ENCODE data around the gene SLC41A3. TPM values are rescaled to one million over a fixed set of nuclear protein-coding genes. Genes with fewer than 3 reads are reported as not detected.

The SLC41A3 gene
- 10 to 100 TPM; 32.3 to 51.3 (median 44.0) TPM for total RNA-seq

DNA sequence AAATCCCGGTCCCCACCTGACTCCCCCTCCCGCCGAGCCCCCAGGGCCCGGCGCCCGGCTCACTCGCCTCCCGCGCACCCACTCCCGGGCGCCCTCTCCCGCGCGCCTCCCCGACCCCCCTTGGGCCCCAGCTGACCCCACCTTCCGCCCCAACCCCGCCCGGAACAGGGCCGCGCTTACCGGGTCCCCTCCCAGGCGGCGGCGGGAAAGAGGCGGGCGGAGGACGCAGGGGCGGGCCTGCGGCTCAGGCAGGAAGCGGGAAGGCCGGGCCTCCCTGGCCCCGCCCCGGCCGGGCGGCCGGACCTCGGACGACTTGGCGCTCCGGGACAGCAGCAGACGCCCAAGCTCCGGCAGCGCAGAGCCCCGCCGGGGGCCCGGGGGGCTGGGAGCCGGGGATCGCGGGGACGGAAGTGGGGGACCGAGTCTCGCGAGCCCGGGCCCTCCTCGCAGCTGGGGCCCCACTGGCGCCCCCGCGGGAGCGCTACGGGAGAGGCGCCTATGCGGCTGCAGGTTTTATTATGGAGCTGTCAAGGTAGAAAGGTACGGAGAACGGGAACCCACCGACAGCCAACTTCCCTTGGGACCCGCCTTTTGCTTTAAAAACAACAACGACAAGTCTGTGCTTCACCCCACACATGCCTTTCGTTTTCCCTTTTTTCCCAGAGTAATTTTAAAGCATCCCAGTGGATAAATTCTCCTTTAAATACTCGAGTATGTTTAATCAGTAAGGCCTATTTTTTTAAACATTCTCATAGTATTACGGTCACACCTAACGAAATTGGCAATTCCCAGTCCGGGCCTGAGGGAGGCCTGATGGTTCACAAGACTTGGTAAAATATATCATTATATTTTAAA, at the start of gene SLC41A3:
Gene SLC41A3, minus strand, starts transcription at position 212 of the 855 bp plus-strand sequence. CDS start 15,905 bp downstream, outside the sequence.
- Histone ChIP-seq H3K4me1 (peaks cover 30% of the 10 kb centered on the region), H3K27me3 (no peaks in the 10 kb centered on the region), H3K4me3 (peak within 1 kb of the TSS; percentile 68), H3K27ac (peak within 1 kb of the TSS; percentile 91), H3K9me3 (no peaks in the 10 kb centered on the region), H3K36me3 (no peaks in the 10 kb centered on the region)
- WGBS = 2% methylated on average over 21 of the region's 72 CpGs
- TF ChIP-seq POLR2AphosphoS5 (IDR thresholded peaks at IDR 0.05) (no peak), CTCF (IDR thresholded peaks at IDR 0.05) (peak; percentile 11 to 36), EP300 (IDR thresholded peaks at IDR 0.05) (no peak), POLR2A (IDR thresholded peaks at IDR 0.05) (peak in 1 of 2 donors; percentile 47)
- peak; percentile 92 to 94 for DNase-seq (ENCODE audit: low spot score in 2 of 2)

DNA sequence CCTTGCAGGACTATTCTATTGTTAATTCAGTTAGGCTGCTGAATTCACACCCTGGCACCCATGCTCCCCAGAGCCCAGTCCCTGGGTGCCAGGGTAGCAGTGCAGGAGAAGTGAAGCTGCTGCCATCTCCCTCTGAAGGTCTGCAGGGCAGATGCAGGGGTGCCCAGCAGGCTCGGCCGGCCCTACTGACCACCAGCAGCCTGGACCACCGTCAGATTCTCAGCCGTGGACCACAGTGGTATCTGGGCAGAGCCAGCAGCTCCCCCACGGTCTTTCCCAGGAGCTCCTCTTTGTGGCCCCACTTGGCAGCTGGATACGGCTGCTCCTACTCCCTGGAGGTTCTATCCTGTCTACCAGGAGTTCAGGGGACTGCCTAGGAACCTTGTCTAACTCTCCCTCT, 49.7 kb upstream of the SLC41A3 start:
- no peak for TF ChIP-seq POLR2A (IDR thresholded peaks at IDR 0.05)
- no peak for TF ChIP-seq POLR2AphosphoS5 (IDR thresholded peaks at IDR 0.05)
- TF ChIP-seq CTCF (IDR thresholded peaks at IDR 0.05) = no peak
- TF ChIP-seq EP300 (IDR thresholded peaks at IDR 0.05) = no peak
- Histone ChIP-seq H3K4me1 (peaks cover 9% of the 10 kb centered on the region), H3K4me3 (no peak overlapping the region), H3K36me3 (no peaks in the 10 kb centered on the region), H3K27ac (no peak overlapping the region), H3K27me3 (peaks cover 9% of the 10 kb centered on the region), H3K9me3 (no peaks in the 10 kb centered on the region)
- 37% methylated on average over 3 of the region's 6 CpGs for WGBS
- DNase-seq (ENCODE audit: low spot score in 2 of 2) = peak; percentile 44 to 57

GRCh38 chr3:126132751-126133511, 49.0 kb upstream of the SLC41A3 start:
- WGBS = 69% methylated on average over 9 of the region's 14 CpGs
- TF ChIP-seq POLR2A (IDR thresholded peaks at IDR 0.05) = no peak
- no peak for TF ChIP-seq POLR2AphosphoS5 (IDR thresholded peaks at IDR 0.05)
- TF ChIP-seq EP300 (IDR thresholded peaks at IDR 0.05) = no peak
- TF ChIP-seq CTCF (IDR thresholded peaks at IDR 0.05) = no peak

GRCh38 chr3:126131881-126132750, 48.2 kb upstream of the SLC41A3 start:
- no peaks in the 10 kb centered on the region for H3K36me3 ChIP-seq
- H3K27me3 ChIP-seq = peaks cover 6% of the 10 kb centered on the region
- no peaks in the 10 kb centered on the region for H3K9me3 ChIP-seq
- no peak overlapping the region for H3K27ac ChIP-seq
- WGBS = 75% methylated on average over 10 of the region's 16 CpGs
- peaks cover 9% of the 10 kb centered on the region for H3K4me1 ChIP-seq
- H3K4me3 ChIP-seq = no peak overlapping the region
- TF ChIP-seq EP300 (IDR thresholded peaks at IDR 0.05) (no peak), POLR2AphosphoS5 (IDR thresholded peaks at IDR 0.05) (no peak), CTCF (IDR thresholded peaks at IDR 0.05) (no peak), POLR2A (IDR thresholded peaks at IDR 0.05) (no peak)
- peak; percentile 44 to 68 for DNase-seq (ENCODE audit: low spot score in 2 of 2)

More at GRCh38 chr3:126132751-126133511, 49.0 kb upstream of the SLC41A3 start:
- H3K27me3 ChIP-seq = peaks cover 6% of the 10 kb centered on the region
- no peaks in the 10 kb centered on the region for H3K9me3 ChIP-seq
- H3K4me1 ChIP-seq = peaks cover 9% of the 10 kb centered on the region
- H3K4me3 ChIP-seq = no peak overlapping the region
- no peaks in the 10 kb centered on the region for H3K36me3 ChIP-seq
- H3K27ac ChIP-seq = no peak overlapping the region
- peak; percentile 21 to 69 for DNase-seq (ENCODE audit: low spot score in 2 of 2)

All from suprapubic skin (tissue), 4 donors.